H9 (cell line): Measurements from ENCODE around the gene LMBRD2. TPM values are rescaled to one million over a fixed set of nuclear protein-coding genes. Genes with fewer than 3 reads are reported as not detected.

Source experiments
- DNase-seq: peaks from one replicate; pipeline ENCODE4 v3.0.0-alpha.2; 2017
- H2AFZ ChIP-seq: one replicate; pipeline ENCODE4 v1.6.1; 2013; ENCODE audit warnings: mild to moderate bottlenecking, low read length, control low read depth, moderate library complexity
- H2AK5ac ChIP-seq: 2 replicates; pipeline ENCODE4 v1.6.1; 2013; ENCODE audit warnings: low read length, control low read depth, mixed read lengths; ENCODE audit not compliant: insufficient read length
- H2BK120ac ChIP-seq: one replicate; pipeline ENCODE4 v1.6.1; 2013; ENCODE audit warnings: low read depth, mild to moderate bottlenecking, low read length, control low read depth, inconsistent platforms; ENCODE audit not compliant: poor library complexity, severe bottlenecking
- H2BK12ac ChIP-seq: 2 replicates; pipeline ENCODE4 v1.6.1; 2013; ENCODE audit warnings: low read length, control low read depth, mixed read lengths, low read depth; ENCODE audit not compliant: insufficient read length
- H2BK15ac ChIP-seq: 2 replicates; pipeline ENCODE4 v1.6.1; 2013; ENCODE audit warnings: low read depth, low read length, control low read depth
- H2BK20ac ChIP-seq: one replicate; pipeline ENCODE4 v1.6.1; 2013; ENCODE audit warnings: low read depth, mild to moderate bottlenecking, low read length, control low read depth, inconsistent platforms; ENCODE audit not compliant: poor library complexity, severe bottlenecking
- H2BK5ac ChIP-seq: 2 replicates; pipeline ENCODE4 v1.6.1; 2013; ENCODE audit warnings: low read length, control low read depth, mixed read lengths; ENCODE audit not compliant: insufficient read length
- H3K14ac ChIP-seq: 2 replicates; pipeline ENCODE4 v1.6.1; 2013; ENCODE audit warnings: low read length, control low read depth; ENCODE audit not compliant: insufficient read depth
- H3K18ac ChIP-seq: 2 replicates; pipeline ENCODE4 v1.6.1; 2013; ENCODE audit warnings: low read depth, mild to moderate bottlenecking, mixed read lengths, low read length, control low read depth; ENCODE audit not compliant: insufficient read length
- H3K23ac ChIP-seq: 2 replicates; pipeline ENCODE4 v1.6.1; 2013; ENCODE audit warnings: low read length, control low read depth, mixed read lengths, low read depth; ENCODE audit not compliant: insufficient read length
- H3K23me2 ChIP-seq: 2 replicates; pipeline ENCODE4 v1.6.1; 2013; ENCODE audit warnings: low read depth, mild to moderate bottlenecking, mixed read lengths, low read length, control low read depth; ENCODE audit not compliant: insufficient read length, poor library complexity, severe bottlenecking
- H3K27ac ChIP-seq: 2 replicates; pipeline ENCODE4 v1.5.1; 2013; ENCODE audit warnings: low read length, control low read depth, mixed read lengths, low read depth; ENCODE audit not compliant: insufficient read length
- H3K27me3 ChIP-seq: 2 replicates; pipeline ENCODE4 v1.6.1; 2013; ENCODE audit warnings: low read length, control low read depth, inconsistent platforms; ENCODE audit not compliant: insufficient read depth
- H3K4ac ChIP-seq: 2 replicates; pipeline ENCODE4 v1.6.1; 2013; ENCODE audit warnings: low read depth, mild to moderate bottlenecking, control low read depth, inconsistent platforms, low read length, moderate library complexity
- H3K4me1 ChIP-seq: 2 replicates; pipeline ENCODE4 v1.6.1; 2013; ENCODE audit warnings: low read length, control low read depth, inconsistent platforms; ENCODE audit not compliant: insufficient read depth
- H3K4me2 ChIP-seq: 2 replicates; pipeline ENCODE4 v1.6.1; 2013; ENCODE audit warnings: low read length, control low read depth, mixed read lengths; ENCODE audit not compliant: insufficient read length, insufficient read depth
- H3K56ac ChIP-seq: 2 replicates; pipeline ENCODE4 v1.6.1; 2013; ENCODE audit warnings: low read depth, mild to moderate bottlenecking, mixed read lengths, low read length, control low read depth; ENCODE audit not compliant: insufficient read length
- H3K79me1 ChIP-seq: 2 replicates; pipeline ENCODE4 v1.6.1; 2013; ENCODE audit warnings: low read depth, mild to moderate bottlenecking, moderate library complexity, low read length, control low read depth, inconsistent platforms; ENCODE audit not compliant: insufficient read depth, poor library complexity, severe bottlenecking
- H3K79me2 ChIP-seq: 2 replicates; pipeline ENCODE4 v1.6.1; 2013; ENCODE audit warnings: low read length, control low read depth, inconsistent platforms; ENCODE audit not compliant: insufficient read depth
- H3K9ac ChIP-seq: 2 replicates; pipeline ENCODE4 v1.6.1; 2013; ENCODE audit warnings: low read length, control low read depth, mixed read lengths; ENCODE audit not compliant: insufficient read length; ENCODE audit errors: extremely low read depth
- H3K9me3 ChIP-seq: one replicate; pipeline ENCODE4 v1.6.1; 2013; ENCODE audit warnings: low read depth, low read length, inconsistent platforms; ENCODE audit not compliant: control insufficient read depth
- H3T11ph ChIP-seq: one replicate; pipeline ENCODE4 v1.6.1; 2013; ENCODE audit warnings: mild to moderate bottlenecking, low read length, control low read depth, inconsistent platforms
- H4K20me1 ChIP-seq: one replicate; pipeline ENCODE4 v1.6.1; 2013; ENCODE audit not compliant: control insufficient read depth, insufficient read length, insufficient read depth
- H4K5ac ChIP-seq: 2 replicates; pipeline ENCODE4 v1.6.1; 2013; ENCODE audit warnings: low read depth, mild to moderate bottlenecking, mixed read lengths, low read length, control low read depth; ENCODE audit not compliant: insufficient read length
- H4K8ac ChIP-seq: replicated peaks from 2 replicates; pipeline ENCODE4 v1.6.1; 2013; ENCODE audit warnings: low read length, control low read depth, mixed read lengths, low read depth; ENCODE audit not compliant: insufficient read length
- H4K91ac ChIP-seq: 2 replicates; pipeline ENCODE4 v1.6.1; 2013; ENCODE audit warnings: low read depth, mild to moderate bottlenecking, moderate library complexity, mixed read lengths, low read length, control low read depth; ENCODE audit not compliant: insufficient read length
- H3K27ac Mint-ChIP-seq, 3 experiments: 2 replicates in 2 of 3; 3 replicates in 1 of 3; pipeline ENCODE4 v1.8.0; 2020 to 2021; ENCODE audit warnings: mixed read lengths in 3 of 3, mild to moderate bottlenecking in 1 of 3, moderate library complexity in 1 of 3
- H3K27me3 Mint-ChIP-seq: 2 replicates; pipeline ENCODE4 v1.8.0; 2021; ENCODE audit warnings: low read depth, mild to moderate bottlenecking, moderate library complexity, mixed read lengths
- H3K36me3 Mint-ChIP-seq, 3 experiments: 2 replicates in 2 of 3; 3 replicates in 1 of 3; pipeline ENCODE4 v1.8.0; 2020 to 2021; ENCODE audit warnings: low read depth in 3 of 3, mixed read lengths in 3 of 3; ENCODE audit not compliant: insufficient read depth in 1 of 3
- H3K4me1 Mint-ChIP-seq, 2 experiments: 2 replicates each; pipeline ENCODE4 v1.8.0; 2020; ENCODE audit warnings: mixed read lengths in 2 of 2
- H3K4me3 Mint-ChIP-seq, 2 experiments: 2 replicates in 1 of 2; 3 replicates in 1 of 2; pipeline ENCODE4 v1.8.0; 2020 to 2021; ENCODE audit warnings: mild to moderate bottlenecking in 2 of 2, mixed read lengths in 2 of 2, moderate library complexity in 1 of 2
- H3K9me3 Mint-ChIP-seq, 2 experiments: 2 replicates in 1 of 2; 3 replicates in 1 of 2; pipeline ENCODE4 v1.8.0; 2020; ENCODE audit warnings: mild to moderate bottlenecking in 2 of 2, mixed read lengths in 2 of 2, moderate library complexity in 1 of 2
- CTCF ChIP-seq: fragments of 200-600 bp; sonication (generic); conservative IDR thresholded peaks from 3 replicates; pipeline ENCODE4 v1.8.0; 2021; ENCODE audit warnings: antibody characterized with exemption, mild to moderate bottlenecking
- WGBS: extraction: QIAGEN DNeasy Blood & Tissue Kit; methylation state at CpG from one replicate; pipeline ENCODE4 v1.1.7; 2013; ENCODE audit warnings: missing lambda C conversion rate, low lambda C conversion rate, mixed read lengths; ENCODE audit not compliant: insufficient read length; ENCODE audit errors: extremely low coverage; 5-methylcytosine and 5-hydroxymethylcytosine counted together
- total RNA-seq: library from RNA; stranded (reverse); gene quantifications from 2 replicates; pipeline ENCODE4 v1.2.1, GENCODE V29; 2021

The LMBRD2 gene
- total RNA-seq, 1 experiment from 2014 or later = 5.3 TPM

- no peaks in the 10 kb centered on the region for H3K23me2 ChIP-seq
- H4K20me1 ChIP-seq = no peaks in the 10 kb centered on the region
- H2AFZ ChIP-seq = no peak overlapping the region
- no peaks in the 10 kb centered on the region for H3K9me3 ChIP-seq
- H3T11ph ChIP-seq = no peak overlapping the region
- no peak overlapping the region for H2BK20ac ChIP-seq
- no peak overlapping the region for H2BK120ac ChIP-seq
- no peak overlapping the region for H2BK5ac ChIP-seq
- no peak overlapping the region for H3K18ac ChIP-seq
- H4K5ac ChIP-seq = no peak overlapping the region
- no peak overlapping the region for H3K4ac ChIP-seq
- no peaks in the 10 kb centered on the region for H3K27me3 ChIP-seq
- H3K23ac ChIP-seq = no peak overlapping the region
- no peaks in the 10 kb centered on the region for H3K4me1 Mint-ChIP-seq
- no peak overlapping the region for H3K56ac ChIP-seq
- H3K4me2 ChIP-seq = no peak overlapping the region
- H2AK5ac ChIP-seq = no peak overlapping the region
- no peaks in the 10 kb centered on the region for H3K79me2 ChIP-seq
- peaks cover 25 to 90% (median 83%) of the 10 kb centered on the region in 3 experiments; a peak in 6 of 7 replicates for H3K36me3 Mint-ChIP-seq
- H3K9me3 Mint-ChIP-seq = no peaks in the 10 kb centered on the region
- H3K79me1 ChIP-seq = no peaks in the 10 kb centered on the region
- no peak for TF ChIP-seq CTCF
- H3K14ac ChIP-seq = no peak overlapping the region
- H3K27ac Mint-ChIP-seq = no peak overlapping the region
- no peak overlapping the region for H3K9ac ChIP-seq
- H3K4me1 ChIP-seq = no peaks in the 10 kb centered on the region
- WGBS = no CpG with 5 or more reads among the region's 4 CpGs
- no peak overlapping the region for H4K8ac ChIP-seq
- no peak overlapping the region for H4K91ac ChIP-seq
- no peak overlapping the region for H2BK15ac ChIP-seq
- H3K4me3 Mint-ChIP-seq = no peak overlapping the region
- H3K27ac ChIP-seq = no peak overlapping the region
- DNase-seq = no peak
- H2BK12ac ChIP-seq = no peak overlapping the region
- no peaks in the 10 kb centered on the region for H3K27me3 Mint-ChIP-seq
These were observed 17.1 kb upstream of the LMBRD2 start for GRCh38 chr5:36168737-36169136.
